ENCODE measurements around the gene ADGRV1.
"Not testable (repeated sequence)": the region's sequence is repeated elsewhere in the genome, so short reads cannot be mapped to it uniquely, and the experiment has no call there.

ADGRV1 gene

GRCh38 chr5:91010090-91010489 lies 451.5 kb downstream of the ADGRV1 start:
- H3K9me2 ChIP-seq (replicated peaks; ENCODE audit: control insufficient read depth, low read length): no peaks in the 10 kb centered on the region
- no peak overlapping the region for H3K4me2 ChIP-seq (ENCODE audit: low read length)
- H3K9me3 ChIP-seq (ENCODE audit: control insufficient read depth, insufficient read depth, low read length): no peaks in the 10 kb centered on the region
- no peak overlapping the region for H3K27ac ChIP-seq (ENCODE audit: low read depth, low read length)
- H3K27me3 ChIP-seq (ENCODE audit: control insufficient read depth, low read length): no peaks in the 10 kb centered on the region
- H4K20me1 ChIP-seq (ENCODE audit: control insufficient read depth, insufficient read depth, low read depth, low read length): no peaks in the 10 kb centered on the region
- H3K36me3 ChIP-seq (ENCODE audit: control insufficient read depth, low read length): no peaks in the 10 kb centered on the region
- H3K4me3 ChIP-seq (ENCODE audit: low read length): no peak overlapping the region
- no peaks in the 10 kb centered on the region for H3F3A ChIP-seq (ENCODE audit: control insufficient read depth, insufficient read depth)
- TF ChIP-seq CTCF (IDR thresholded peaks at IDR 0.05; ENCODE audit: low read depth, low read length, poor library complexity, severe bottlenecking) (no peak), EZH2phosphoT487 (IDR thresholded peaks at IDR 0.05; ENCODE audit: borderline replicate concordance, low read length) (no peak)
- H3K4me1 ChIP-seq (ENCODE audit: control insufficient read depth, low read length): no peaks in the 10 kb centered on the region
- no peaks in the 10 kb centered on the region for H3K79me2 ChIP-seq (ENCODE audit: control insufficient read depth, low read length)

- Histone ChIP-seq H3K79me2 (ENCODE audit: control insufficient read depth, low read length) (no peaks in the 10 kb centered on the region), H4K20me1 (ENCODE audit: control insufficient read depth, insufficient read depth, low read depth, low read length) (no peaks in the 10 kb centered on the region), H3K27me3 (ENCODE audit: control insufficient read depth, low read length) (no peaks in the 10 kb centered on the region), H3K4me3 (ENCODE audit: low read length) (no peak overlapping the region), H3K4me2 (ENCODE audit: low read length) (no peak overlapping the region), H3K4me1 (ENCODE audit: control insufficient read depth, low read length) (no peaks in the 10 kb centered on the region), H3K27ac (ENCODE audit: low read depth, low read length) (no peak overlapping the region), H3F3A (ENCODE audit: control insufficient read depth, insufficient read depth) (no peaks in the 10 kb centered on the region), H3K9me2 (replicated peaks; ENCODE audit: control insufficient read depth, low read length) (no peaks in the 10 kb centered on the region), H3K9me3 (ENCODE audit: control insufficient read depth, insufficient read depth, low read length) (no peaks in the 10 kb centered on the region), H3K36me3 (ENCODE audit: control insufficient read depth, low read length) (no peaks in the 10 kb centered on the region)
- no peak for TF ChIP-seq CTCF (IDR thresholded peaks at IDR 0.05; ENCODE audit: low read depth, low read length, poor library complexity, severe bottlenecking)
- no peak for TF ChIP-seq EZH2phosphoT487 (IDR thresholded peaks at IDR 0.05; ENCODE audit: borderline replicate concordance, low read length)
These were observed 452.4 kb downstream of the ADGRV1 start for GRCh38 chr5:91011029-91011428.

GRCh38 chr5:91012867-91013266 lies 454.3 kb downstream of the ADGRV1 start:
- H3K4me2 ChIP-seq (ENCODE audit: low read length); H3F3A ChIP-seq (ENCODE audit: control insufficient read depth, insufficient read depth); H3K27ac ChIP-seq (ENCODE audit: low read depth, low read length); H3K36me3 ChIP-seq (ENCODE audit: control insufficient read depth, low read length); H3K27me3 ChIP-seq (ENCODE audit: control insufficient read depth, low read length); H3K9me3 ChIP-seq (ENCODE audit: control insufficient read depth, insufficient read depth, low read length); H3K9me2 ChIP-seq (replicated peaks; ENCODE audit: control insufficient read depth, low read length); H3K4me3 ChIP-seq (ENCODE audit: low read length); H3K79me2 ChIP-seq (ENCODE audit: control insufficient read depth, low read length); H4K20me1 ChIP-seq (ENCODE audit: control insufficient read depth, insufficient read depth, low read depth, low read length); H3K4me1 ChIP-seq (ENCODE audit: control insufficient read depth, low read length): not testable (repeated sequence)

- H4K20me1 ChIP-seq (ENCODE audit: control insufficient read depth, insufficient read depth, low read depth, low read length): no peaks in the 10 kb centered on the region
- no peaks in the 10 kb centered on the region for H3K9me3 ChIP-seq (ENCODE audit: control insufficient read depth, insufficient read depth, low read length)
- TF ChIP-seq EZH2phosphoT487 (IDR thresholded peaks at IDR 0.05; ENCODE audit: borderline replicate concordance, low read length): no peak
- no peak for TF ChIP-seq CTCF (IDR thresholded peaks at IDR 0.05; ENCODE audit: low read depth, low read length, poor library complexity, severe bottlenecking)
- H3K27me3 ChIP-seq (ENCODE audit: control insufficient read depth, low read length): no peaks in the 10 kb centered on the region
- H3K9me2 ChIP-seq (replicated peaks; ENCODE audit: control insufficient read depth, low read length): no peaks in the 10 kb centered on the region
- H3K4me2 ChIP-seq (ENCODE audit: low read length): no peak overlapping the region
- H3K27ac ChIP-seq (ENCODE audit: low read depth, low read length): no peak overlapping the region
- H3F3A ChIP-seq (ENCODE audit: control insufficient read depth, insufficient read depth): no peaks in the 10 kb centered on the region
- H3K79me2 ChIP-seq (ENCODE audit: control insufficient read depth, low read length): no peaks in the 10 kb centered on the region
- H3K4me3 ChIP-seq (ENCODE audit: low read length): no peak overlapping the region
- no peaks in the 10 kb centered on the region for H3K4me1 ChIP-seq (ENCODE audit: control insufficient read depth, low read length)
- H3K36me3 ChIP-seq (ENCODE audit: control insufficient read depth, low read length): no peaks in the 10 kb centered on the region
These were observed 457.7 kb downstream of the ADGRV1 start for GRCh38 chr5:91016322-91016721.

Data from DOHH2 (cell line).